HEK293 (cell line): ENCODE results near the gene MAP2K6.

Source experiments
- AEBP2 ChIP-seq: fragments of 450-650 bp; formaldehyde crosslinking; IDR thresholded peaks from 2 replicates; pipeline ENCODE4 v1.5.1; 2016; ENCODE audit warnings: missing biosample characterization, missing genetic modification characterization, borderline replicate concordance
- KLF7 ChIP-seq: fragments of 450-650 bp; formaldehyde crosslinking; IDR thresholded peaks from 2 replicates; pipeline ENCODE4 v1.5.1; 2016; ENCODE audit warnings: missing biosample characterization, missing genetic modification characterization, borderline replicate concordance
- MZF1 ChIP-seq: fragments of 450-650 bp; formaldehyde crosslinking; IDR thresholded peaks from 2 replicates; pipeline ENCODE4 v1.5.1; 2017; ENCODE audit warnings: missing biosample characterization, missing genetic modification characterization, borderline replicate concordance
- ZNF133 ChIP-seq: fragments of 450-650 bp; formaldehyde crosslinking; IDR thresholded peaks from 2 replicates; pipeline ENCODE4 v1.5.1; 2016; ENCODE audit warnings: missing biosample characterization, missing genetic modification characterization
- ZNF18 ChIP-seq: fragments of 450-650 bp; formaldehyde crosslinking; IDR thresholded peaks from 2 replicates; pipeline ENCODE4 v1.5.1; 2016; ENCODE audit warnings: missing biosample characterization, missing genetic modification characterization
- ZNF202 ChIP-seq: fragments of 450-650 bp; formaldehyde crosslinking; IDR thresholded peaks from 2 replicates; pipeline ENCODE4 v1.5.1; 2016; ENCODE audit warnings: missing biosample characterization, missing genetic modification characterization, borderline replicate concordance
- ZNF211 ChIP-seq: fragments of 450-650 bp; formaldehyde crosslinking; IDR thresholded peaks from 2 replicates; pipeline ENCODE4 v1.5.1; 2016; ENCODE audit warnings: low read depth, missing biosample characterization, missing genetic modification characterization
- ZNF221 ChIP-seq: fragments of 450-650 bp; formaldehyde crosslinking; IDR thresholded peaks from 2 replicates; pipeline ENCODE4 v1.5.1; 2017; ENCODE audit warnings: missing biosample characterization, missing genetic modification characterization, borderline replicate concordance
- ZNF266 ChIP-seq: fragments of 450-650 bp; formaldehyde crosslinking; IDR thresholded peaks from 2 replicates; pipeline ENCODE4 v1.5.1; 2016; ENCODE audit warnings: missing biosample characterization, missing genetic modification characterization, low read depth
- ZNF274 ChIP-seq, 2 experiments: fragments of 200-500 bp in 1 of 2; fragments of 450-650 bp in 1 of 2; sonication (Bioruptor generic) in 1 of 2; formaldehyde crosslinking in 1 of 2; IDR thresholded peaks; 2 replicates each; pipeline versions ENCODE4 v1.5.1 to v1.6.1; 2014 to 2016; ENCODE audit warnings: borderline replicate concordance in 1 of 2, inconsistent platforms in 1 of 2, low read length in 1 of 2, missing biosample characterization in 1 of 2, missing genetic modification characterization in 1 of 2
- ZNF324 ChIP-seq: fragments of 450-650 bp; formaldehyde crosslinking; IDR thresholded peaks from 2 replicates; pipeline ENCODE4 v1.5.1; 2016; ENCODE audit warnings: missing biosample characterization, missing genetic modification characterization
- ZNF391 ChIP-seq: fragments of 450-650 bp; formaldehyde crosslinking; IDR thresholded peaks from 2 replicates; pipeline ENCODE4 v1.5.1; 2016; ENCODE audit warnings: low read depth, missing biosample characterization, missing genetic modification characterization, borderline replicate concordance
- ZNF473 ChIP-seq: fragments of 450-650 bp; formaldehyde crosslinking; IDR thresholded peaks from 2 replicates; pipeline ENCODE4 v1.5.1; 2017; ENCODE audit warnings: missing biosample characterization, missing genetic modification characterization
- ZNF558 ChIP-seq: fragments of 450-650 bp; formaldehyde crosslinking; IDR thresholded peaks from 2 replicates; pipeline ENCODE4 v1.5.1; 2016; ENCODE audit warnings: missing biosample characterization, missing genetic modification characterization
- ZNF596 ChIP-seq: fragments of 450-650 bp; IDR thresholded peaks from 2 replicates; pipeline ENCODE4 v1.5.0; 2018; ENCODE audit warnings: missing biosample characterization, mild to moderate bottlenecking, missing genetic modification characterization, moderate library complexity
- ZNF610 ChIP-seq: fragments of 450-650 bp; formaldehyde crosslinking; IDR thresholded peaks from 2 replicates; pipeline ENCODE4 v1.5.1; 2016; ENCODE audit warnings: missing biosample characterization, missing genetic modification characterization, borderline replicate concordance
- ZNF658 ChIP-seq: fragments of 450-650 bp; formaldehyde crosslinking; IDR thresholded peaks from 2 replicates; pipeline ENCODE4; 2016; ENCODE audit warnings: missing biosample characterization, missing genetic modification characterization
- ZNF768 ChIP-seq: fragments of 450-650 bp; formaldehyde crosslinking; IDR thresholded peaks from 2 replicates; pipeline ENCODE4 v1.5.1; 2018; ENCODE audit warnings: missing biosample characterization, mild to moderate bottlenecking, missing genetic modification characterization
- ZSCAN16 ChIP-seq: fragments of 450-650 bp; formaldehyde crosslinking; IDR thresholded peaks from 2 replicates; pipeline ENCODE4 v1.5.1; 2016; ENCODE audit warnings: missing biosample characterization, missing genetic modification characterization
- TF ChIP-seq, protein P1 (sequence below): fragments of 450-650 bp; formaldehyde crosslinking; conservative IDR thresholded peaks from 2 replicates; pipeline ENCODE4 v1.5.1; 2016; ENCODE audit warnings: low read depth, missing biosample characterization, missing genetic modification characterization
- TF ChIP-seq, protein P2 (sequence below): fragments of 450-650 bp; formaldehyde crosslinking; conservative IDR thresholded peaks from 2 replicates; pipeline ENCODE4 v1.5.1; 2016; ENCODE audit warnings: low read depth, missing biosample characterization, missing genetic modification characterization
- TF ChIP-seq, protein P3 (sequence below): fragments of 450-650 bp; formaldehyde crosslinking; IDR thresholded peaks from 2 replicates; pipeline ENCODE4 v1.5.1; 2016; ENCODE audit warnings: missing biosample characterization, missing genetic modification characterization, low read depth

MAP2K6 gene

DNA sequence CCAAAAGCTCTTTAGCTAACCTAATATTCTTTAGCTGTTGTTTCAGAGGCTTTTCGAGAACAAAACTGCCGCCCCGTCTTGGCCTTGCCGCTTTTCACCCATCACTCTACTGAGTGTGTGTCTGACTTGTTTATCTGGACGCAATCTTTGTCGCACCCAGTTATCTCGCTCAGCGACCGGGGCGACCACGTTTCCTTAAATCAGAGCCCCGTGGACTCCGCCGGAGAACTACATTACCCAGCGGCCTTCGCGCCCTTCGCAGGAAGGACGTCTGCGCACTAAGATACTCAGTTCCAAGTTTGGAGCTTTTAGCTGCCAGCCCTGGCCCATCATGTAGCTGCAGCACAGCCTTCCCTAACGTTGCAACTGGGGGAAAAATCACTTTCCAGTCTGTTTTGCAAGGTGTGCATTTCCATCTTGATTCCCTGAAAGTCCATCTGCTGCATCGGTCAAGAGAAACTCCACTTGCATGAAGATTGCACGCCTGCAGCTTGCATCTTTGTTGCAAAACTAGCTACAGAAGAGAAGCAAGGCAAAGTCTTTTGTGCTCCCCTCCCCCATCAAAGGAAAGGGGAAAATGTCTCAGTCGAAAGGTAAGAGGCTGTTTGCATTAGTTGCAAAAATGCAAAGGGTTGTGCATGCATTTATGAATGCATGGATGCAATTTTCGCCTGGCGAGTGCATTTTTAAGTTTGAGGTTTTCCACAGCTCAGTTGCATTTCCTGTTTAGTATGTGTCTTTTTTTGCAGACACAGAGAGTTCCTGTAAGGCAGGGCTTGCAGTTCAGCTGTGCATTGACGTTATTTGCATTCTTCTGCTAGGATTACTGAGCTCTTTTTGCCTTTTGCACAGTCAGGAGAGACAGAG lies at the start of gene MAP2K6 (continued):
- TF ChIP-seq, protein P1, sequence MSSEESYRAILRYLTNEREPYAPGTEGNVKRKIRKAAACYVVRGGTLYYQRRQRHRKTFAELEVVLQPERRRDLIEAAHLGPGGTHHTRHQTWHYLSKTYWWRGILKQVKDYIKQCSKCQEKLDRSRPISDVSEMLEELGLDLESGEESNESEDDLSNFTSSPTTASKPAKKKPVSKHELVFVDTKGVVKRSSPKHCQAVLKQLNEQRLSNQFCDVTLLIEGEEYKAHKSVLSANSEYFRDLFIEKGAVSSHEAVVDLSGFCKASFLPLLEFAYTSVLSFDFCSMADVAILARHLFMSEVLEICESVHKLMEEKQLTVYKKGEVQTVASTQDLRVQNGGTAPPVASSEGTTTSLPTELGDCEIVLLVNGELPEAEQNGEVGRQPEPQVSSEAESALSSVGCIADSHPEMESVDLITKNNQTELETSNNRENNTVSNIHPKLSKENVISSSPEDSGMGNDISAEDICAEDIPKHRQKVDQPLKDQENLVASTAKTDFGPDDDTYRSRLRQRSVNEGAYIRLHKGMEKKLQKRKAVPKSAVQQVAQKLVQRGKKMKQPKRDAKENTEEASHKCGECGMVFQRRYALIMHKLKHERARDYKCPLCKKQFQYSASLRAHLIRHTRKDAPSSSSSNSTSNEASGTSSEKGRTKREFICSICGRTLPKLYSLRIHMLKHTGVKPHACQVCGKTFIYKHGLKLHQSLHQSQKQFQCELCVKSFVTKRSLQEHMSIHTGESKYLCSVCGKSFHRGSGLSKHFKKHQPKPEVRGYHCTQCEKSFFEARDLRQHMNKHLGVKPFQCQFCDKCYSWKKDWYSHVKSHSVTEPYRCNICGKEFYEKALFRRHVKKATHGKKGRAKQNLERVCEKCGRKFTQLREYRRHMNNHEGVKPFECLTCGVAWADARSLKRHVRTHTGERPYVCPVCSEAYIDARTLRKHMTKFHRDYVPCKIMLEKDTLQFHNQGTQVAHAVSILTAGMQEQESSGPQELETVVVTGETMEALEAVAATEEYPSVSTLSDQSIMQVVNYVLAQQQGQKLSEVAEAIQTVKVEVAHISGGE (tag by site-specific recombination) = peak; percentile 32
- TF ChIP-seq ZNF610 (tag by site-specific recombination) (no peak), MZF1 (tag by site-specific recombination) (no peak; the same call in 1 of the 2 replicates), ZNF596 (tag by site-specific recombination) (no peak), ZNF768 (tag by site-specific recombination) (no peak), ZSCAN16 (tag by site-specific recombination) (no peak), ZNF221 (tag by site-specific recombination) (no peak), ZNF18 (tag by site-specific recombination) (no peak), ZNF324 (tag by site-specific recombination) (no peak), ZNF211 (tag by site-specific recombination) (no peak), ZNF266 (tag by site-specific recombination) (no peak), ZNF658 (tag by site-specific recombination) (no peak), ZNF558 (no peak), ZNF274 (IDR thresholded peaks at IDR 0.05; ENCODE audit: low read length) (no peak), ZNF274 (tag by site-specific recombination; IDR thresholded peaks at IDR 0.05; ENCODE audit: borderline replicate concordance) (no peak), ZNF202 (tag by site-specific recombination) (no peak), ZNF391 (tag by site-specific recombination) (no peak), KLF7 (tag by site-specific recombination) (no peak), ZNF133 (tag by site-specific recombination) (no peak), AEBP2 (no peak), ZNF473 (tag by site-specific recombination) (no peak)
- TF ChIP-seq, protein P2, sequence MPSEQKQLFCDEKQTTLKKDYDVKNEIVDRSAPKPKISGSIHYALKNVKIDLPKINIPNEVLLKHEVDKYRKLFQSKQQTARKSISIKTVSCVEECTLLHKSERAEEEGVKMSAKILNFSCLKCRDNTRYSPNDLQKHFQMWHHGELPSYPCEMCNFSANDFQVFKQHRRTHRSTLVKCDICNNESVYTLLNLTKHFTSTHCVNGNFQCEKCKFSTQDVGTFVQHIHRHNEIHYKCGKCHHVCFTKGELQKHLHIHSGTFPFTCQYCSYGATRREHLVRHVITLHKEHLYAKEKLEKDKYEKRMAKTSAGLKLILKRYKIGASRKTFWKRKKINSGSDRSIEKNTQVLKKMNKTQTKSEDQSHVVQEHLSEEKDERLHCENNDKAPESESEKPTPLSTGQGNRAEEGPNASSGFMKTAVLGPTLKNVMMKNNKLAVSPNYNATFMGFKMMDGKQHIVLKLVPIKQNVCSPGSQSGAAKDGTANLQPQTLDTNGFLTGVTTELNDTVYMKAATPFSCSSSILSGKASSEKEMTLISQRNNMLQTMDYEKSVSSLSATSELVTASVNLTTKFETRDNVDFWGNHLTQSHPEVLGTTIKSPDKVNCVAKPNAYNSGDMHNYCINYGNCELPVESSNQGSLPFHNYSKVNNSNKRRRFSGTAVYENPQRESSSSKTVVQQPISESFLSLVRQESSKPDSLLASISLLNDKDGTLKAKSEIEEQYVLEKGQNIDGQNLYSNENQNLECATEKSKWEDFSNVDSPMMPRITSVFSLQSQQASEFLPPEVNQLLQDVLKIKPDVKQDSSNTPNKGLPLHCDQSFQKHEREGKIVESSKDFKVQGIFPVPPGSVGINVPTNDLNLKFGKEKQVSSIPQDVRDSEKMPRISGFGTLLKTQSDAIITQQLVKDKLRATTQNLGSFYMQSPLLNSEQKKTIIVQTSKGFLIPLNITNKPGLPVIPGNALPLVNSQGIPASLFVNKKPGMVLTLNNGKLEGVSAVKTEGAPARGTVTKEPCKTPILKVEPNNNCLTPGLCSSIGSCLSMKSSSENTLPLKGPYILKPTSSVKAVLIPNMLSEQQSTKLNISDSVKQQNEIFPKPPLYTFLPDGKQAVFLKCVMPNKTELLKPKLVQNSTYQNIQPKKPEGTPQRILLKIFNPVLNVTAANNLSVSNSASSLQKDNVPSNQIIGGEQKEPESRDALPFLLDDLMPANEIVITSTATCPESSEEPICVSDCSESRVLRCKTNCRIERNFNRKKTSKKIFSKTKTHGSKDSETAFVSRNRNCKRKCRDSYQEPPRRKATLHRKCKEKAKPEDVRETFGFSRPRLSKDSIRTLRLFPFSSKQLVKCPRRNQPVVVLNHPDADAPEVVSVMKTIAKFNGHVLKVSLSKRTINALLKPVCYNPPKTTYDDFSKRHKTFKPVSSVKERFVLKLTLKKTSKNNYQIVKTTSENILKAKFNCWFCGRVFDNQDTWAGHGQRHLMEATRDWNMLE (tag by site-specific recombination) = peak; percentile 34
- TF ChIP-seq, protein P3, sequence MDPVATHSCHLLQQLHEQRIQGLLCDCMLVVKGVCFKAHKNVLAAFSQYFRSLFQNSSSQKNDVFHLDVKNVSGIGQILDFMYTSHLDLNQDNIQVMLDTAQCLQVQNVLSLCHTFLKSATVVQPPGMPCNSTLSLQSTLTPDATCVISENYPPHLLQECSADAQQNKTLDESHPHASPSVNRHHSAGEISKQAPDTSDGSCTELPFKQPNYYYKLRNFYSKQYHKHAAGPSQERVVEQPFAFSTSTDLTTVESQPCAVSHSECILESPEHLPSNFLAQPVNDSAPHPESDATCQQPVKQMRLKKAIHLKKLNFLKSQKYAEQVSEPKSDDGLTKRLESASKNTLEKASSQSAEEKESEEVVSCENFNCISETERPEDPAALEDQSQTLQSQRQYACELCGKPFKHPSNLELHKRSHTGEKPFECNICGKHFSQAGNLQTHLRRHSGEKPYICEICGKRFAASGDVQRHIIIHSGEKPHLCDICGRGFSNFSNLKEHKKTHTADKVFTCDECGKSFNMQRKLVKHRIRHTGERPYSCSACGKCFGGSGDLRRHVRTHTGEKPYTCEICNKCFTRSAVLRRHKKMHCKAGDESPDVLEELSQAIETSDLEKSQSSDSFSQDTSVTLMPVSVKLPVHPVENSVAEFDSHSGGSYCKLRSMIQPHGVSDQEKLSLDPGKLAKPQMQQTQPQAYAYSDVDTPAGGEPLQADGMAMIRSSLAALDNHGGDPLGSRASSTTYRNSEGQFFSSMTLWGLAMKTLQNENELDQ (tag by site-specific recombination) = no peak
